DND-41 (cell line): ENCODE data around the gene CDK19.
"Not testable (repeated sequence)": the region's sequence is repeated elsewhere in the genome, so short reads cannot be mapped to it uniquely, and the experiment has no call there.

Experiments
- CTCF ChIP-seq: IDR thresholded peaks from 2 replicates; pipeline ENCODE4 v1.5.1; 2012; ENCODE audit warnings: borderline replicate concordance, low read length, moderate library complexity, mild to moderate bottlenecking; ENCODE audit not compliant: poor library complexity, severe bottlenecking; ENCODE audit errors: extremely low read depth
- EZH2 ChIP-seq: IDR thresholded peaks from 3 replicates; pipeline ENCODE4 v1.6.1; 2012; ENCODE audit warnings: borderline replicate concordance, low read depth, mild to moderate bottlenecking, moderate library complexity, low read length, inconsistent platforms; ENCODE audit not compliant: severe bottlenecking

- not testable (repeated sequence) for TF ChIP-seq EZH2, CTCF
Measured at GRCh38 chr6:110753936-110754668, 61.2 kb downstream of the CDK19 start.
